H1 (cell line): ENCODE results near the gene PRAME. TPM values are rescaled to one million over a fixed set of nuclear protein-coding genes. Genes with fewer than 3 reads are reported as not detected.

ENCODE experiments used
- BACH1 ChIP-seq: IDR thresholded peaks from 2 replicates; pipeline ENCODE4 v1.6.1; 2012; ENCODE audit warnings: low read length, improper control_type of control experiment
- BRCA1 ChIP-seq: IDR thresholded peaks from 2 replicates; pipeline ENCODE4 v1.6.1; 2012; ENCODE audit warnings: low read depth, low read length, improper control_type of control experiment
- CEBPB ChIP-seq: IDR thresholded peaks from 2 replicates; pipeline ENCODE4 v1.6.1; 2012; ENCODE audit warnings: low read depth, low read length
- PHF8 ChIP-seq: fragments of 200-600 bp; sonication (generic); conservative IDR thresholded peaks from 2 replicates; pipeline ENCODE4 v1.7.1; 2012; ENCODE audit warnings: low read depth, mild to moderate bottlenecking, inconsistent platforms, low read length, moderate library complexity
- TEAD4 ChIP-seq: IDR thresholded peaks from 2 replicates; pipeline ENCODE4 v1.6.1; 2012; ENCODE audit warnings: low read depth, low read length, inconsistent platforms, mixed read lengths
- polyA plus RNA-seq, 7 experiments: library from polyadenylated mRNA; depleted of rRNA in 3 of 7; stranded (reverse) in 5 of 7; unstranded in 2 of 7; fragments of >200 nt in 5 of 7; fragments of 200-250 nt in 2 of 7; gene quantifications; 1 replicate in 5 of 7; 2 replicates in 1 of 7; 4 replicates in 1 of 7; pipeline versions ENCODE4 v1.2.1 to v1.2.3, GENCODE V29; 2011 to 2013; ENCODE audit warnings: missing spikeins in 2 of 7, mixed read lengths in 2 of 7
- total RNA-seq: library from RNA; stranded (reverse); fragmentation: NEBNext Ultra II Directional; extraction: Animal tissue kit (Norgen Biotek cat#: 25700); gene quantifications from 2 replicates; pipeline ENCODE4 v1.2.1, GENCODE V29; 2021

PRAME gene
- total and polyA plus RNA-seq, 2 of the 8 experiments (the other 6 are each of a cell fraction or from before 2014, with no cell fraction given), result 0.15 to 1.1 TPM

GRCh38 chr22:22605074-22605404, 46.0 kb upstream of the PRAME start (continued):
- no peak for TF ChIP-seq BRCA1
- TF ChIP-seq TEAD4, result no peak
- TF ChIP-seq PHF8, result no peak
- no peak for TF ChIP-seq CEBPB
- no peak for TF ChIP-seq BACH1
